Stomach (tissue), 9 donors: ENCODE data around the gene NECTIN1. TPM values are rescaled to one million over a fixed set of nuclear protein-coding genes. Genes with fewer than 3 reads are reported as not detected.

Experiments
- DNase-seq, 2 donors: peaks; one replicate each; pipeline versions ENCODE4 v3.0.0 to v3.0.0-alpha.2; 2013 to 2019
- H3K27ac ChIP-seq, 5 donors: fragments of 200-600 bp in 4 of 5; sonication (generic) in 4 of 5; one replicate each; pipeline ENCODE4 v1.5.1; 2013 to 2019; ENCODE audit warnings: mild to moderate bottlenecking in 1 of 5, moderate library complexity in 1 of 5
- H3K27me3 ChIP-seq, 3 donors: fragments of 200-600 bp; sonication (generic); one replicate each; pipeline ENCODE4 v1.5.1; 2017 to 2019; ENCODE audit warnings: mixed run types in 1 of 3
- H3K36me3 ChIP-seq, 4 donors: fragments of 200-600 bp; sonication (generic); 1 replicate in 3 of 4; 2 replicates in 1 of 4; pipeline ENCODE4 v1.5.1; 2016 to 2019
- H3K4me1 ChIP-seq, 4 donors: fragments of 200-600 bp; sonication (generic); one replicate each; pipeline ENCODE4 v1.5.1; 2016 to 2019
- H3K4me3 ChIP-seq, 4 donors: fragments of 200-600 bp; sonication (generic) in 3 of 4; one replicate each; pipeline ENCODE4 v1.5.1; 2016 to 2019; ENCODE audit warnings: mild to moderate bottlenecking in 1 of 4
- H3K9me3 ChIP-seq, 4 donors: fragments of 200-600 bp; sonication (generic); one replicate each; pipeline ENCODE4 v1.5.1; 2016 to 2019
- EP300 ChIP-seq: sonication (generic); formaldehyde crosslinking; IDR thresholded peaks from one replicate; pipeline ENCODE4 v1.6.1; 2017; ENCODE audit warnings: antibody characterized with exemption
- POLR2A ChIP-seq, 4 donors: fragments of 450-650 bp; IDR thresholded peaks; one replicate each; pipeline ENCODE4 v1.6.1; 2016; ENCODE audit warnings: antibody characterized with exemption in 4 of 4, control low read depth in 2 of 4, mild to moderate bottlenecking in 1 of 4, moderate library complexity in 1 of 4
- POLR2AphosphoS5 ChIP-seq, 3 donors: sonication (generic); formaldehyde crosslinking; IDR thresholded peaks; one replicate each; pipeline ENCODE4 v1.6.1; 2016; ENCODE audit warnings: antibody characterized with exemption in 3 of 3
- WGBS, 5 donors: extraction: QIAGEN DNeasy Blood & Tissue Kit in 3 of 5; methylation state at CpG; one replicate each; pipeline versions ENCODE4 v1.1.5 to v1.1.7; 2013 to 2018; 5-methylcytosine and 5-hydroxymethylcytosine counted together
- intact Hi-C: fragments of 100-400 bp; cut with DNase I; formaldehyde crosslinking; loops from one replicate; pipeline ENCODE4 v1.15.1; 2023; ENCODE audit warnings: low total_unique reads
- polyA plus RNA-seq, 3 donors: library from polyadenylated mRNA; stranded (reverse); fragments of 200-250 nt; gene quantifications; one replicate each; pipeline ENCODE4 v1.2.3, GENCODE V29; 2013
- total RNA-seq, 5 donors: library from RNA; depleted of rRNA; stranded (reverse); fragments of >200 nt; gene quantifications; one replicate each; pipeline versions ENCODE4 v1.1.0 to v1.2.3, GENCODE V29; 2014 to 2016
- TF ChIP-seq, protein P1 (sequence below), 7 experiments: fragments of 450-650 bp in 4 of 7; fragments of 200-600 bp in 3 of 7; sonication (generic) in 3 of 7; IDR thresholded peaks; one replicate each; pipeline ENCODE4 v1.5.1; 2016 to 2019; ENCODE audit warnings: antibody characterized with exemption in 7 of 7, control low read depth in 2 of 7, mild to moderate bottlenecking in 1 of 7
- donor health status: healthy with polysubstance abuse.
- donor health status: Bipolar disorder and iron deficiency.
- donor health status: healthy.

The NECTIN1 gene
- total and polyA plus RNA-seq, 8 donors = 1.2 to 92.1 (median 6.0) TPM

- intact Hi-C loops = no loop called here
- no peak overlapping the region for H3K4me3 ChIP-seq
- H3K36me3 ChIP-seq = no peaks in the 10 kb centered on the region
- H3K9me3 ChIP-seq = no peaks in the 10 kb centered on the region
- DNase-seq = no peak
- TF ChIP-seq POLR2AphosphoS5 (IDR thresholded peaks at IDR 0.05) (no peak), EP300 (no peak), POLR2A (IDR thresholded peaks at IDR 0.05) (no peak)
- TF ChIP-seq, protein P1, sequence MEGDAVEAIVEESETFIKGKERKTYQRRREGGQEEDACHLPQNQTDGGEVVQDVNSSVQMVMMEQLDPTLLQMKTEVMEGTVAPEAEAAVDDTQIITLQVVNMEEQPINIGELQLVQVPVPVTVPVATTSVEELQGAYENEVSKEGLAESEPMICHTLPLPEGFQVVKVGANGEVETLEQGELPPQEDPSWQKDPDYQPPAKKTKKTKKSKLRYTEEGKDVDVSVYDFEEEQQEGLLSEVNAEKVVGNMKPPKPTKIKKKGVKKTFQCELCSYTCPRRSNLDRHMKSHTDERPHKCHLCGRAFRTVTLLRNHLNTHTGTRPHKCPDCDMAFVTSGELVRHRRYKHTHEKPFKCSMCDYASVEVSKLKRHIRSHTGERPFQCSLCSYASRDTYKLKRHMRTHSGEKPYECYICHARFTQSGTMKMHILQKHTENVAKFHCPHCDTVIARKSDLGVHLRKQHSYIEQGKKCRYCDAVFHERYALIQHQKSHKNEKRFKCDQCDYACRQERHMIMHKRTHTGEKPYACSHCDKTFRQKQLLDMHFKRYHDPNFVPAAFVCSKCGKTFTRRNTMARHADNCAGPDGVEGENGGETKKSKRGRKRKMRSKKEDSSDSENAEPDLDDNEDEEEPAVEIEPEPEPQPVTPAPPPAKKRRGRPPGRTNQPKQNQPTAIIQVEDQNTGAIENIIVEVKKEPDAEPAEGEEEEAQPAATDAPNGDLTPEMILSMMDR (IDR thresholded peaks at IDR 0.05) = no peak
- 77 to 89% (median 88%) methylated on average over 4 of the region's 4 CpGs for WGBS, 5 donors
- H3K27me3 ChIP-seq = no peaks in the 10 kb centered on the region
- H3K27ac ChIP-seq = no peak overlapping the region
- H3K4me1 ChIP-seq = peaks cover 0 to 39% (median 12%) of the 10 kb centered on the region in 4 donors
Measured at GRCh38 chr11:119688356-119688755, 40.6 kb downstream of the NECTIN1 start.

DNA sequence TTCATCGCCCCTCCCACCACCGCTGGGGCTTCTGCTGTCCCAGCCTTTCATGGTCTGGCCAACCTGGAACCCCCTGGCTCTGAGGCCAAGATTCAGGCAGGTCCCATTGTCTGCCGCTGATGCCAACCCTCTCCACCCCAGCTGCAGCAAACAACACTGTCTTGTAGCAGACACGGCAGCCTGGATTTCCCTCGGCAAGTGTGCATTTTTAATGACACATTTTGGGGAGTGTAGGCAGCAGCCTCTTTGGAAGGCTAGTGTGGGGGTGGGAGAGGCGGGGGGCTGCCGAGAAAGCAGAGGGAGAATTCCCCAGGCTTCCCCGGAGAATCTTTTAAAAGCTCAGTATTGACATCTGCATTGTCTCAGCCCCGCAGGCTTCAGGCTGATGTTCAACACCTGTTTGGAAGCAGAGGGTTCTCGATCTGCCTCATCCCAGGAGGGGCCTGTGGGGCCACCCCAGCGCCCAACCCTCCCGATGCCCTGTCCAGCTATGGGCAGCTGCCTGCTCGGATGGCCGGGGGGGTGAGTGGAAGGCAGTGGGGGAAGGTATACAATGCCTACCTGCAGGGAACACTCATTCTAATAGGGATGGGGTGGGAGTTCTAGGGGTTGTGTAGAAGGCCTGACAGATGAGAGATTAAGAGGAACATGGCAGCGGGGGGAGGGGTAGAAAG lies 41.5 kb downstream of the NECTIN1 start:
- H3K4me3 ChIP-seq = no peak overlapping the region
- H3K27ac ChIP-seq = no peak overlapping the region
- peak in 1 of 2 donors; percentile 58 for DNase-seq
- WGBS, 5 donors = 72 to 85% (median 81%) methylated on average over 13 to 15 of the region's 15 CpGs
- intact Hi-C loops = no loop called here
- no peaks in the 10 kb centered on the region for H3K36me3 ChIP-seq
- no peaks in the 10 kb centered on the region for H3K9me3 ChIP-seq
- H3K27me3 ChIP-seq = no peaks in the 10 kb centered on the region
- no peak for TF ChIP-seq POLR2A (IDR thresholded peaks at IDR 0.05)
- no peak for TF ChIP-seq POLR2AphosphoS5 (IDR thresholded peaks at IDR 0.05)
- TF ChIP-seq EP300 = no peak
- TF ChIP-seq, protein P1 (IDR thresholded peaks at IDR 0.05) = no peak
- H3K4me1 ChIP-seq = peaks cover 0 to 31% (median 12%) of the 10 kb centered on the region in 4 donors

GRCh38 chr11:119686177-119686882 lies 42.7 kb downstream of the NECTIN1 start:
- Histone ChIP-seq H3K27me3 (no peaks in the 10 kb centered on the region), H3K4me3 (no peak overlapping the region), H3K27ac (no peak overlapping the region), H3K9me3 (no peaks in the 10 kb centered on the region), H3K4me1 (peaks cover 2 to 29% (median 18%) of the 10 kb centered on the region in 4 donors), H3K36me3 (no peaks in the 10 kb centered on the region)
- TF ChIP-seq POLR2AphosphoS5 (IDR thresholded peaks at IDR 0.05) (no peak), POLR2A (IDR thresholded peaks at IDR 0.05) (no peak), EP300 (no peak)
- TF ChIP-seq, protein P1 (IDR thresholded peaks at IDR 0.05) = no peak
- WGBS, 5 donors = 72 to 86% (median 85%) methylated on average over 19 of the region's 19 CpGs
- intact Hi-C loops = no loop called here
- no peak for DNase-seq

- no peaks in the 10 kb centered on the region for H3K9me3 ChIP-seq
- H3K4me1 ChIP-seq = peaks cover 10 to 35% (median 26%) of the 10 kb centered on the region in 4 donors
- DNase-seq = no peak
- no peaks in the 10 kb centered on the region for H3K36me3 ChIP-seq
- TF ChIP-seq EP300 = no peak
- no peak for TF ChIP-seq POLR2AphosphoS5 (IDR thresholded peaks at IDR 0.05)
- no peak for TF ChIP-seq POLR2A (IDR thresholded peaks at IDR 0.05)
- TF ChIP-seq, protein P1 (IDR thresholded peaks at IDR 0.05) = no peak
- intact Hi-C loops = no loop called here
- 91 to 96% (median 94%) methylated on average over 13 of the region's 13 CpGs for WGBS, 5 donors
- H3K4me3 ChIP-seq = no peak overlapping the region
- no peak overlapping the region for H3K27ac ChIP-seq
- no peaks in the 10 kb centered on the region for H3K27me3 ChIP-seq
Measured at GRCh38 chr11:119685111-119685746, 43.8 kb downstream of the NECTIN1 start.
